ENCODE measurements around the gene STAC.

DNA sequence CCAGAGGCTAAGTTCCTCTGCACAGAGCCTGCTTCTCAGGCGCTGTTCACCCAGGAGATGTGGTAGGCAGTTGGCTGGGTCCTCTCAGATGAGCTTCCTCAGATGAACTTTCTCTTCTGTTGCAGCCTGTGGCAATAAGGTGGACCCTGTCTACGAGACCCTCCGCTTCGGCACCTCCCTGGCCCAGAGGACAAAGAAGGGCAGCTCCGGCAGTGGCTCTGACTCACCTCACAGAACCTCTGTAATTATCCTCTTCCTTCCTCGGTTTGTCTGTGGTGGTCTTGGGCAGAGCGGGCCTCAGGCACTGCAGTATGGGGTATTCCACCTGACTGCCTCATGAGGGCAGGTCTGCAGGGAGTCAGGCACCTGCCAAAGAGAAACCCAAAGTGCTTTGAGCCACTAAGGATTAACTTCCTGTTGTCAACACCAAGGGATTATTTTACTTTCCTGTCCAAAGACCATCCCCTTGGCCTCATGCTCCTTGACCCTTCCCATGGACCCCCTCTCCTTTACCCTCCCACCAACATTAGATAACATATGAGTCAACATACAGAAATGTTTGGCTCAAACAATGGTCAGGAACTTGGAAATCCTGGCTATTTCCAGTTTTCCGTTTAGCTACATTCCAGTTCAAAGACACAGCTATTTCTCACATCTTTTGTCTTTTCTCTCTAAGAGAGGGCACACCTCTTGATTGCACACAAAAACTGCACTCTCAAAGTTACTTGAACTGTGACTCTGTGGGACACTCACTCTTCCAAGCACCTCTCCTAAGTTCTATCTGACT lies 105.9 kb downstream of the STAC start:
- TF ChIP-seq CTCF (IDR thresholded peaks at IDR 0.05) (no peak), POLR2A (IDR thresholded peaks at IDR 0.05) (no peak), POLR2AphosphoS5 (IDR thresholded peaks at IDR 0.05) (no peak)

Data from breast epithelium (tissue), 3 donors.